Measurements from ENCODE around the gene SLC4A8.

DNA sequence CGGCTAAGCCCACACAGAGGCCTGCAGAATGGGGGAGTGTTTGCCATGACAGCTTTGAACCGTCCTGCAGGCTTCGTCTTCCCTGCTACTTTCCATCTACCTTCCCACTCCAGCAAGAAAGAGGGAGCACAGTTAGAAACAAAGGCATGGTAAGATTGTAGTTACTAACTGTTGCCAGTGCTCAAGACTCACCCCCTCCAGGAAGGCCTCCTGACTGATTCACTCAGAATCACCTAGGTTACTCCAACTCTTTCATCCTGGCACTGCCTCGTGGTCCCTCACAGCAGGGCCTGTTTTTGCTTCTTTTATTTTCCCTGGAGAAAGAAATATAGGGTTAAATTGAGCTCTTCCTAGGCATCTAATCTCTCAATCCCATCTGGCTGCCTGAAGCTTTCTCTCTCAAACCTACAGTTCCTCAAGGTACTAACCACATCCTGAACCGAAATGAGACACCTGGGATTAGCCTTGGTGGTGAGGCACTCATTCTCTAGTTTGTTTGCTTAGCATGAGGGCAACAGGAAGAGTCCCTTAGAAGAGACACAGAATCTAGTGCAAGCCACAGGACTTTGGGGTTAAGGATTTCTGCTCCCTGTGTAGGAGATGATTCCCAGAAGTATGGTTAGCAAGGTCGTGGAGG lies 41.2 kb upstream of the SLC4A8 start:
- TF ChIP-seq, protein P1, sequence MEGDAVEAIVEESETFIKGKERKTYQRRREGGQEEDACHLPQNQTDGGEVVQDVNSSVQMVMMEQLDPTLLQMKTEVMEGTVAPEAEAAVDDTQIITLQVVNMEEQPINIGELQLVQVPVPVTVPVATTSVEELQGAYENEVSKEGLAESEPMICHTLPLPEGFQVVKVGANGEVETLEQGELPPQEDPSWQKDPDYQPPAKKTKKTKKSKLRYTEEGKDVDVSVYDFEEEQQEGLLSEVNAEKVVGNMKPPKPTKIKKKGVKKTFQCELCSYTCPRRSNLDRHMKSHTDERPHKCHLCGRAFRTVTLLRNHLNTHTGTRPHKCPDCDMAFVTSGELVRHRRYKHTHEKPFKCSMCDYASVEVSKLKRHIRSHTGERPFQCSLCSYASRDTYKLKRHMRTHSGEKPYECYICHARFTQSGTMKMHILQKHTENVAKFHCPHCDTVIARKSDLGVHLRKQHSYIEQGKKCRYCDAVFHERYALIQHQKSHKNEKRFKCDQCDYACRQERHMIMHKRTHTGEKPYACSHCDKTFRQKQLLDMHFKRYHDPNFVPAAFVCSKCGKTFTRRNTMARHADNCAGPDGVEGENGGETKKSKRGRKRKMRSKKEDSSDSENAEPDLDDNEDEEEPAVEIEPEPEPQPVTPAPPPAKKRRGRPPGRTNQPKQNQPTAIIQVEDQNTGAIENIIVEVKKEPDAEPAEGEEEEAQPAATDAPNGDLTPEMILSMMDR (conservative IDR thresholded peaks at IDR 0.05; ENCODE audit: low read length): no peak
- TF ChIP-seq EZH2phosphoT487 (IDR thresholded peaks at IDR 0.05; ENCODE audit: borderline replicate concordance, low read depth, low read length): no peak
